WTC11 (cell line): ENCODE data around the gene PADI6. TPM values are rescaled to one million over a fixed set of nuclear protein-coding genes. Genes with fewer than 3 reads are reported as not detected.

Experiments used
- ATAC-seq: fragments of 200-7000 bp; cut with Tn5 transposase; 2 replicates; pipeline ENCODE4 v1.10.0; 2021; ENCODE audit warnings: mild to moderate bottlenecking, moderate library complexity
- CTCF ChIA-PET: fragments of 300-600 bp; sonication (Branson Sonifier 250); formaldehyde crosslinking; loops from one replicate; lab custom pipeline; 2021; ENCODE audit warnings: antibody characterized with exemption; lab: Charles Lee
- POLR2A ChIA-PET: fragments of 350-600 bp; sonication (Branson Sonifier 250); formaldehyde crosslinking; loops from one replicate; lab custom pipeline; 2021; ENCODE audit warnings: antibody characterized with exemption; lab: Charles Lee
- DNase-seq: peaks from one replicate; pipeline ENCODE4 v3.0.0; 2021; ENCODE audit warnings: low spot score
- H3K27ac Mint-ChIP-seq: 2 replicates; pipeline ENCODE4 v1.8.0; 2021; ENCODE audit warnings: mixed read lengths
- H3K27me3 Mint-ChIP-seq: 2 replicates; pipeline ENCODE4 v1.8.0; 2021; ENCODE audit warnings: low read depth, mild to moderate bottlenecking, moderate library complexity, mixed read lengths
- H3K36me3 Mint-ChIP-seq: 2 replicates; pipeline ENCODE4 v1.8.0; 2021; ENCODE audit warnings: mixed read lengths
- H3K4me1 Mint-ChIP-seq: 2 replicates; pipeline ENCODE4 v1.8.0; 2022; ENCODE audit warnings: mixed read lengths
- H3K4me3 Mint-ChIP-seq: 2 replicates; pipeline ENCODE4 v1.8.0; 2021; ENCODE audit warnings: mild to moderate bottlenecking, moderate library complexity, mixed read lengths
- H3K9me3 Mint-ChIP-seq: 2 replicates; pipeline ENCODE4 v1.8.0; 2021; ENCODE audit warnings: mixed read lengths
- CDX4 ChIP-seq: fragments of 250-450 bp; sonication (Bioruptor Pico); IDR thresholded peaks from 2 replicates; pipeline ENCODE4 v1.9.0; 2021; ENCODE audit warnings: moderate library complexity, mild to moderate bottlenecking, inconsistent platforms, borderline replicate concordance
- CREM ChIP-seq: sonication (generic); formaldehyde crosslinking; IDR thresholded peaks from 2 replicates; pipeline ENCODE4 v1.8.1; 2022; ENCODE audit warnings: mild to moderate bottlenecking, missing genetic modification reagents, moderate library complexity
- CTCF ChIP-seq: fragments of 200-600 bp; IDR thresholded peaks from 2 replicates; pipeline ENCODE4 v1.8.0; 2022; ENCODE audit warnings: antibody characterized with exemption
- E2F4 ChIP-seq: sonication (generic); formaldehyde crosslinking; IDR thresholded peaks from 2 replicates; pipeline ENCODE4 v1.8.1; 2022; ENCODE audit warnings: low read depth, mild to moderate bottlenecking, moderate library complexity, missing genetic modification reagents, borderline replicate concordance
- FOXK1 ChIP-seq: sonication (generic); formaldehyde crosslinking; IDR thresholded peaks from 2 replicates; pipeline ENCODE4 v1.8.0; 2022; ENCODE audit warnings: mild to moderate bottlenecking, moderate library complexity, missing genetic modification reagents
- GABPB1 ChIP-seq: sonication (generic); formaldehyde crosslinking; IDR thresholded peaks from 2 replicates; pipeline ENCODE4 v1.8.1; 2023; ENCODE audit warnings: mild to moderate bottlenecking, missing genetic modification reagents
- IRF1 ChIP-seq: sonication (generic); formaldehyde crosslinking; IDR thresholded peaks from 2 replicates; pipeline ENCODE4 v1.8.0; 2023; ENCODE audit warnings: missing genetic modification reagents
- MAX ChIP-seq: sonication (generic); formaldehyde crosslinking; IDR thresholded peaks from 2 replicates; pipeline ENCODE4 v1.8.0; 2022; ENCODE audit warnings: mild to moderate bottlenecking, missing genetic modification reagents
- NR2C2 ChIP-seq: sonication (generic); formaldehyde crosslinking; IDR thresholded peaks from 2 replicates; pipeline ENCODE4 v1.8.0; 2022; ENCODE audit warnings: mild to moderate bottlenecking, missing genetic modification reagents
- NR3C1 ChIP-seq: sonication (generic); formaldehyde crosslinking; conservative IDR thresholded peaks from 2 replicates; pipeline ENCODE4 v1.8.1; 2023; ENCODE audit warnings: low read depth, mild to moderate bottlenecking, missing genetic modification reagents
- OVOL2 ChIP-seq: fragments of 250-450 bp; sonication (Bioruptor Pico); IDR thresholded peaks from 2 replicates; pipeline ENCODE4 v1.9.0; 2021; ENCODE audit warnings: mild to moderate bottlenecking, borderline replicate concordance
- PRDM15 ChIP-seq: sonication (generic); formaldehyde crosslinking; IDR thresholded peaks from 2 replicates; pipeline ENCODE4 v1.8.0; 2022; ENCODE audit warnings: missing genetic modification reagents
- SOX15 ChIP-seq: fragments of 250-450 bp; sonication (Bioruptor Pico); IDR thresholded peaks from 2 replicates; pipeline ENCODE4 v1.9.0; 2021; ENCODE audit warnings: mild to moderate bottlenecking
- SP1 ChIP-seq: sonication (generic); formaldehyde crosslinking; conservative IDR thresholded peaks from 2 replicates; pipeline ENCODE4 v1.8.1; 2022; ENCODE audit warnings: missing genetic modification reagents
- TCF7 ChIP-seq: sonication (generic); formaldehyde crosslinking; IDR thresholded peaks from 2 replicates; pipeline ENCODE4 v1.8.0; 2022; ENCODE audit warnings: mild to moderate bottlenecking, low read depth, missing genetic modification reagents, moderate library complexity
- TEAD4 ChIP-seq: sonication (generic); formaldehyde crosslinking; IDR thresholded peaks from 2 replicates; pipeline ENCODE4 v1.8.0; 2022; ENCODE audit warnings: mild to moderate bottlenecking, missing genetic modification reagents
- USF2 ChIP-seq: sonication (generic); formaldehyde crosslinking; IDR thresholded peaks from 2 replicates; pipeline ENCODE4 v1.8.1; 2023; ENCODE audit warnings: mild to moderate bottlenecking, missing genetic modification reagents, moderate library complexity
- ZNF121 ChIP-seq: sonication (generic); formaldehyde crosslinking; IDR thresholded peaks from 2 replicates; pipeline ENCODE4 v1.8.0; 2023; ENCODE audit warnings: missing genetic modification reagents
- ZNF512 ChIP-seq: sonication (generic); formaldehyde crosslinking; IDR thresholded peaks from 2 replicates; pipeline ENCODE4 v1.8.1; 2022; ENCODE audit warnings: missing genetic modification reagents, borderline replicate concordance
- total RNA-seq: library from RNA; stranded (reverse); gene quantifications from 3 replicates; pipeline ENCODE4 v1.2.3, GENCODE V29; 2021

PADI6 gene
- total RNA-seq, 1 experiment from 2014 or later = not detected

GRCh38 chr1:17441265-17441992, 69.4 kb downstream of the PADI6 start:
- no peak for TF ChIP-seq OVOL2 (CRISPR knock-in tag)
- TF ChIP-seq CREM (CRISPR knock-in tag) = no peak
- TF ChIP-seq E2F4 (CRISPR knock-in tag) = no peak
- no peak for TF ChIP-seq TCF7
- TF ChIP-seq SOX15 (CRISPR knock-in tag) = no peak
- 0 out of 2 replicates have a peak, but pooled peaks have one; percentile 37 for TF ChIP-seq FOXK1 (CRISPR knock-in tag)
- TF ChIP-seq CTCF = no peak
- TF ChIP-seq NR3C1 (CRISPR knock-in tag) = no peak
- TF ChIP-seq CDX4 = no peak
- no peak for TF ChIP-seq TEAD4 (CRISPR knock-in tag)
- TF ChIP-seq USF2 (CRISPR knock-in tag) = no peak
- TF ChIP-seq NR2C2 = no peak
- TF ChIP-seq ZNF121 = no peak
- peak; percentile 43 for TF ChIP-seq MAX (CRISPR knock-in tag)
- peak; percentile 98 for TF ChIP-seq GABPB1
- TF ChIP-seq PRDM15 (CRISPR knock-in tag) = peak; percentile 83
- no peak for TF ChIP-seq IRF1 (CRISPR knock-in tag)
- no peak for TF ChIP-seq ZNF512 (CRISPR knock-in tag)
- TF ChIP-seq SP1 (CRISPR knock-in tag) = no peak
- peak overlapping the region; percentile 79 for H3K27ac Mint-ChIP-seq
- H3K27me3 Mint-ChIP-seq = peaks cover 10% of the 10 kb centered on the region
- ATAC-seq (no peak), DNase-seq (no peak)
- H3K4me1 Mint-ChIP-seq = peaks cover 42% of the 10 kb centered on the region
- peaks cover 13% of the 10 kb centered on the region for H3K36me3 Mint-ChIP-seq
- H3K9me3 Mint-ChIP-seq = no peaks in the 10 kb centered on the region
- CTCF ChIA-PET = interaction anchor here (0.6 to 3.4 kb wide), 14 partner anchors 9 to 393 kb away, joined by 3 to 19 read pairs (median 4); no protein-coding TSS in a partner anchor
- POLR2A ChIA-PET = interaction anchor here (0.6 kb wide), 1 partner anchor 42 kb away, joined by 3 read pairs; no protein-coding TSS in a partner anchor
- peak overlapping the region; percentile 77 for H3K4me3 Mint-ChIP-seq
